Stimulated activated CD8-positive, alpha-beta memory T cell treated with anti-CD3 and anti-CD28 coated beads, Interleukin-2, amount 100 ng/mL, for 1 hour (primary cell): ENCODE data around the gene ADISSP.

Experiments
- DNase-seq, 2 donors: peaks; one replicate each; pipeline ENCODE4 v3.0.0-alpha.2; 2020; ENCODE audit warnings: low read depth in 2 of 2

ADISSP gene

DNA sequence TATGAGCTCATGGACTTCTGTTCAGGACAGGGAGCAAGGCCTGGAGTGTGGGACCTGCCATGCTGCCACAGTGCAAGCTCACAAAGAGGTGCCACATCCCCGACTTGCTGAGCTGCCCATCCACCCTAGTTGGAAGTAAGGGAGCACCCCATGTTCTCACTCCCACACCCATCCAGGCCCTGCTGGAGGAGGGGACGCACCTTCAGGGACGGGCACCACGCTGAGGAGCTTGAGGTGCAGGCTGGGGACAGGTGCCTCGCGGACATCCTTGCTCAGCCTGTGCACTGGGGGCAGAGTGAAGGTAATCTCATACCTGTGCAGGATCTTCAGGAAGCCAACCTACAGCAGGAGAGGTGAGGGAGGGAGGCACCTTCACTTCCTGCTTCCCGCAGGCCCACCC lies 12.3 kb downstream of the ADISSP start:
- DNase-seq: no peak

DNA sequence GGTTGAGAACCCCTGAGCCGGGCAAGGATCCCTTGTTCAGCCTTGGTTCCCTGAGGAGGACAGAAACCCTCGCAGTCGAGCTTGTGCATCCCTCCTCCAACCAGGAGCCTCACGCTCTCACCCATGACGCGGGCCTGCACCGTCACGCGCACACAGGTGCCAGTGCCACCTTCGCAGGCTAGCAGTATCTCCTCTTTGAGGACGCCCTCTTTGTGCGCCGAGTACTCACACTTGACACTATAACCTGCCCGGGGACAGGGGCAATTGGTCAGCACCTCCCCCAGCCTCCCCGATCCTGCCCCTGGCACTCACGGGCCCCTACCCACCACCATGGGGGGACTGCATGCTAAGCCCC lies 13.3 kb downstream of the ADISSP start:
- DNase-seq: no peak

DNA sequence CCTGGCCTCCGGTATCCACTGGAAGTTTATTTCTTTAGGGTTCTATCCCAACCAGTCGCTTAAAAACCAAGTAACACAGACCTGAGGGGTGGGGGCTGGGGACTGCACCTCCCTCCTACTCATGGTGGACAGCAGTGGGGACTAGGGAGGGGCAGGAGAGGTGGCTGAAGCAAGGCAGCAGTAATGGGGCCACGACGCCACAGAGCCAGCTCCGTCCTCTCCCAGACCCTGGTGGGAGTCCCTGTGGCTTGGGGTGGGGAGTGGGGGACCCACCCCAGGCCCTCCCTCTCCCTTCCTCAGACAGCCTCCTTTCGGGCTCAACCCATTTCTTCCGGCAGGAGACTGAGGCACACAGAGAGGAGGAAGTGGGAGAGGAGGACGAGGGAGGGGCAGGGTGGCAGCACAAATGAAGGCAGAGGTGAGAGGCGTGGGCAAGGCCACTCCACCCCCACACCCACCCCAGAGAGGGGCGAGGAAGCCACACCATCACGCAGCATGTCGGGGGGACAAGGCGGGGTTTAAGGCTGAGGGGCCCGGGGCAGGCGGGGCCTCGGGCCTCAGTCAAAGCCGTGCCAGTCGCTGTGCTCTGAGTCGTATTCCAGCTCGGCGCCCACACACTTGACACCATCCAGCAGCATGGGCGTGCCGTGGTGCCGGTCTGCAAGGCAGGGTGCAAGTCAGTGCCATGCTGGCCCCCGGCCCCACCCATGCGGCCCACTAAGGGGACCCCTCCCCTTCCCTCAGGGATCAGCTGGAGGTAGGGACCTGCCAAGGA lies 13.9 kb downstream of the ADISSP start:
- DNase-seq: no peak

DNA sequence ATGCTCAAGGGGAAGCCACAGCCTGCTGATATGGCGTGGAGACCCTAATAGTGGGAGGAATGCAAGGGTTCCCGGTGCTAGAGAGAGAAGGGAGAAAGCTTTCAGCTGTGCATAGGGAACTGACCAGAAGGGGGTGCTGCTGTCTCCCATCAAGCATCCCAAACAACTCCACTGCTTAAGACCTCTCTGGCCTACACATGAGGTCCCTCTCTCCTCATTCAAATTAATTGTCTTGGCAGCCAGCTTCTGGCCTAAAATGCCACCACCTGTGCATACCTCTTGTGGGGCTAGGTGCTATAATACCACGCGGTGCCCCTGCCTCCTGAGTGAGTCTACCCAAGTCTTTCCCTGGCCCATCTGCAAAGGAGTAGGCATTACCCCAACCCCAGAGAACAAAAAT lies 14.5 kb downstream of the ADISSP start:
- DNase-seq: peak; percentile 27 to 33

DNA sequence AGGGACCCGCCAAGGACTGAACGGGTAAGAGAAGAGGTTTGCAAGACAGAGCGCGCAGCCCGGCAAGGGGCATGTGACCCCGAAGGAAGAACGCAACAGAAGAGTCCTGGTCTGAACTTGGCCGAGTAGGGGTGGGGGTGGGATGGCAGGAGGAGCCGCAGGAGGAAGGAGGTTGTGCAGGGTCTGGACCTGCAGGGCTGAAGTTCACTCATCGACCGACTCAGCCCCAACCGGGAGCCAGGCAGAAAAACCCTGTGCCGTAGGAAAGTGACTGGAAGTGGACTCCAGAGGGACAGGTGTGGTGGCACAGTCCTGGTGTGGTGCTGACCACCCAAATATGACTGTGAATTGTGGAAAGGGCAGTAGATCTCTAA lies 15.2 kb downstream of the ADISSP start:
- DNase-seq: no peak

DNA sequence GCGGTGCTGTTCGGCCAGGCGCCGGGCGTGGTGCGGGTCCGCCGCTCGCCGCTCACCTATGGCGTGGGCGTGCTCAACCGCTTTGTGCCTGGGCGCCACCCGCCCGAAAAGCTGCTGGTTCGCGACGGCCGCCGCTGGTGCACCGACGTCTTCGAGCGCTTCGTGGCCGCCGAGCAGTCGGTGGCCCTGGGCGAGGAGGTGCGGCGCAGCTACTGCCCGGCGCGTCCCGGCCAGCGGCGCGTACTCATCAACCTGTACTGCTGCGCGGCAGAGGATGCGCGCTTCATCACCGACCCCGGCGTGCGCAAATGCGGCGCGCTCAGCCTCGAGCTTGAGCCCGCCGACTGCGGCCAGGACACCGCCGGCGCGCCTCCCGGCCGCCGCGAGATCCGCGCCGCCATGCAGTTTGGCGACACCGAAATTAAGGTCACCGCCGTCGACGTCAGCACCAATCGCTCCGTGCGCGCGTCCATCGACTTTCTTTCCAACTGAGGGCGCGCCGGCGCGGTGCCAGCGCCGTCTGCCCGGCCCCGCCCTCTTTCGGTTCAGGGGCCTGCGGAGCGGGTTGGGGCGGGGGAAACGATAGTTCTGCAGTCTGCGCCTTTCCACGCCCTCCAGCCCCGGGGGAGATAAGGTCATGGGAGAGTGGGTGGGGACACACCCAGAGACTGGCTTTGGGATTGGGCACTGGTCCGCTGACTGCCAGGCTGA lies 15.7 kb downstream of the ADISSP start:
- peak in 1 of 2 donors; percentile 18 for DNase-seq

DNA sequence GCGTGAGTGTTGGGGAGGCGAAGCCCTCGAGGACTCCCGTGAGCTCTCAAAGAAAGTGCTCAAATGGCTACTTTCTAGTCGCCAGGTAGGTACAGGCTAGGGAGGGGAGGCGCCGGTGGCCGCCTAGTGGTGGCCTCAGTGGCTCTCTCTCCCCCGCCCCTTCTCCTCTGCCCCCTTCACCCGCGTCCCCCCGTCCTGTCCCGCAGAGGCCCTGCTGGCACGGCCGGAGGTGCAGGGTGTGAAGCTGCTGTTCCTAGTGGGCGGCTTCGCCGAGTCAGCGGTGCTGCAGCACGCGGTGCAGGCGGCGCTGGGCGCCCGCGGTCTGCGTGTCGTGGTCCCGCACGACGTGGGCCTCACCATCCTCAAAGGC lies 16.3 kb downstream of the ADISSP start:
- no peak for DNase-seq

DNA sequence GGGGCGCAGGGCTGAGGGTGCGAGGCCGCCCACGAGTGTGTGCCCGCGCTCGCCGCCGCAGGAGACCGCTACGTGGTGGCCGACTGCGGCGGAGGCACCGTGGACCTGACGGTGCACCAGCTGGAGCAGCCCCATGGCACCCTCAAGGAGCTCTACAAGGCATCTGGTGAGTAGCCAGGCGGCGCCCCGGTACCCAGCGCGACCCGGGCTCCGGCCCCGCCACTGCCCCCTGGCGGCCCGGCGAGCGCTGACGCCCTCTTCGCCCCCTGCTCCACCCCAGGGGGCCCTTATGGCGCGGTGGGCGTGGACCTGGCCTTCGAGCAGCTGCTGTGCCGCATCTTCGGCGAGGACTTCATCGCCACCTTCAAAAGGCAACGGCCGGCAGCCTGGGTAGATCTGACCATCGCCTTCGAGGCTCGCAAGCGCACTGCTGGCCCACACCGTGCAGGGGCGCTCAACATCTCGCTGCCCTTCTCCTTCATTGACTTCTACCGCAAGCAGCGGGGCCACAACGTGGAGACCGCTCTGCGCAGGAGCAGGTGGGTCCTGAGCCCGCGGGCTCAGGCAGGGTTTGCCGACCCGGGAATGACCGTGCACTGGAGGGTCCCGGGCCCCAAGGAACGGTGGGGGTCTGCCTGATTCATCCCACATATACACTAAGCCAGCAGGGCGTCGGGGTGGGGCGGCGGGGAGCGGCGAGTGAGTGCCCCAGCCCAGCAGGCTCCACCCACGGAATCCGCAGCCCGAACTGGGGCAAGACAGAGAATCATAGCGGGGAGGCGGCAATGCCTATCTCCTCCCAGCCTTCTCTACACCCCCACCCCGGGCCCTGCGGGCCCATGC lies 17.6 kb downstream of the ADISSP start:
- DNase-seq: no peak

DNA sequence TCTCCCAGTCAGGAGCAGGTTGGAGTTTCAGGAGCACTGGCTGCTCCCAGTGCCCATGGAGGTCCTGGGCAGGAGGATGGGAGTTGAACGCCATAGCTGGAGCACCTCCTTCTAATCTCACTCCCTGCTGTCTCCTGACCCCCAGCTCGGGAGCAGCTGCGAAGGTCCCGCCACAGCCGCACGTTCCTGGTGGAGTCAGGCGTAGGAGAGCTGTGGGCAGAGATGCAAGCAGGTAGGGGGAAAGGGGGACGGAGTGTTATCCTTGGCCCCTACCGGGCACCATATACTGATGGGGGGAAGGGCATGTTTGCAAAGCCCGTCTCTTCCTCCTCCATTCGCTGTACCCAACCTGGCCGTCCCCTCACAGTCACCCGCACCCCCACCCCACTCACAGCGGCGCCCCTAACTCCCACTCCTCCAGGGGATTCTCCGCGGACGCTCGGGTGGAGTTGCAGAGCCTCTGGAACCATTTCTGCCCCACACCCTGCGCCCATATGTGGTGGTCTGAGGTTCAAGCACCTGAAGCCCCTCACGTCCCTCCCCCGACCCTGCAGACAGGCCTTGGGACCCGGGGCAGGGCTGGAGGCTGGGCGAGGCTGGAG lies 18.4 kb downstream of the ADISSP start:
- no peak for DNase-seq

DNA sequence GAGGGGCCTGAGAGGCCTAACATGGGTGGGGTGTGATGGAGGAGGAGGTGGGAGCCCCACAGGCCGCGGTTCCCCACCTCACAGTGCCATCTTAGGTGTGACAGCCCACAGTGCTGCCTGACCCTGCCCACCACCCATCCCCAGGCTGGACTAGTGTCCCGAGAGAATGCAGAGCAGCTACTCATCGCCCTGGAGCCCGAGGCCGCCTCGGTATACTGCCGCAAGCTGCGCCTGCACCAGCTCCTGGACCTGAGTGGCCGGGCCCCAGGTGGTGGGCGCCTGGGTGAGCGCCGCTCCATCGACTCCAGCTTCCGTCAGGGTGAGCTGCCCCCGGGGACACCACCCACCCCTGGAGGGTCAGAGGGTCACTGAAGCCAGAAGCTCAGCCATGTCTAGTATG lies 19.5 kb downstream of the ADISSP start:
- DNase-seq: no peak

DNA sequence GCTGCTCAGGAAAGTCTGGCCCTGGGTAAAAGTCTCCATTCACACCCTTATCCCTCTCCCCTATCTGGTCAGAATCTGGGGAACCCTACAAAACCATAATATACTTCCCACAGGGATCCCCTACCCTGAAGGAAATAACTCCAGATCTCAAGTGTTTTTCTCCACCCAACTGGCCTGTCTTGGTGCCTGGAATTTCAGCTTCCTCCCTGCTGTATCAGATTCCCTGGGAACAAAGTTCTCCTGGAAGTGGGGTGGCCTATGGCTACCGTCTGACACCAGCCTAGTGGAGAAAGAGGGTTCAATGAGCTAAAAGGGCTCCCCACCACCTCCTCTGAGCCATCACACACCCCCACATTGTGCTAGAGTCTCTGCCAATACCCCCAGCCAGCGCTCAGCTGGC lies 20.1 kb downstream of the ADISSP start:
- no peak for DNase-seq

DNA sequence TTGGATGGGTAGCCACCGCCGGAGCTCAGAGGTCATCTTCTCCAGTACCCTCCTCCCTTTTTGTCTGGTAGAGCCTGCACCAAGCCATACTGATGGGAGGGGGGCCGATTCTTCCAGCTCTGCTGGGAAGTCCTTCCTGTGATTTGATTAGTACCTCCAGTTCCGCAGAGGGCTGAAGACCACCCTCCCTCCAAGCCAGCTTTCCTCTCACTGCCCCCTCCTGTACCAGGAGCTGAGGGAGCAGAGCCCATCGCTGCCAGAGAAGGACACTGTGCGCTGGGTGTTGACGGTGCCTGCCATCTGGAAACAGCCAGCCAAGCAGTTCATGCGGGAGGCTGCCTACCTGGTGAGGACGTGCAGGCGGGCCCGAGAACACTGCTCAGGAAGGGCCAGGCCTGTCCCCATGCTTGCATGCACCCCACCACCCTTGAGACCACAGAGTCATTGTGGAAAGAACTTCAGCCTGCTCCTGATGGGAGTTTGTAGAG lies 21.8 kb downstream of the ADISSP start:
- DNase-seq: no peak

DNA sequence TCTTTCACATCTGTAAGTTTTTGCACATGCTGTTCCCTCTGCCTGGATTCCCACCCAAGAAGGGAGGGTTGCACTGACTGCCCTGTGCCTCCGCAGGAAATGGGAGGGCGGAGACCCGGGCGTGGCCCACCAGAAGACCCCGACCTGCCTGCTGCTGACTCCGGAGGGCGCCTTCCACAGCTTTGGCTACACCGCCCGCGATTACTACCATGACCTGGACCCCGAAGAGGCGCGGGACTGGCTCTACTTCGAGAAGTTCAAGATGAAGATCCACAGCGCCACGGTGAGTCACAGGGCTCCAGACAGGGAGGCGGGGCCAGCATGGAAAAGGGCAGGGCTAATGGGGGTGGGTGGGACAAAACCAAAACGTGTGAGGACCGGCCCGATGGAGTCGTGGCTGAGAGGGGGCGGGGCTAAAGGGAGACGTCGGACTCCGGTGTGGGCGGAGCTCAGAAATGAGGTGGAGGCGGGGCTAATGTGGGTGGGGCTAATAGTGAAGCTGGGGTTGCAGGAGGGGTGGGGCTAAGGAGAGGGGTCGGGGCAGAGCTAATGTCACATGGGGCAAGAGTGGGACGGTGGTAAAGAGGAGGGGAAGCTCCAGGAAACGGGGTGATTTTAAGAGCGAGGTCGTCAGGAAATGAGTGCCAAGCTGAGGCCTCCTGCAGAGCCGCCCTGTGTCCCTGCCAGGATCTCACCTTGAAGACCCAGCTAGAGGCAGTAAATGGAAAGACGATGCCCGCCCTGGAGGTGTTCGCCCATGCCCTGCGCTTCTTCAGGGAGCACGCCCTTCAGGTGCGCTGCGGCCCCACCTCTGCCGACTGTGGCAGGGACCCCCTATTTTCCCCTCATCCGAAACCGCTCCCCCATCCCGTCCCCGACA lies 22.5 kb downstream of the ADISSP start:
- DNase-seq: peak in 1 of 2 donors; percentile 50

DNA sequence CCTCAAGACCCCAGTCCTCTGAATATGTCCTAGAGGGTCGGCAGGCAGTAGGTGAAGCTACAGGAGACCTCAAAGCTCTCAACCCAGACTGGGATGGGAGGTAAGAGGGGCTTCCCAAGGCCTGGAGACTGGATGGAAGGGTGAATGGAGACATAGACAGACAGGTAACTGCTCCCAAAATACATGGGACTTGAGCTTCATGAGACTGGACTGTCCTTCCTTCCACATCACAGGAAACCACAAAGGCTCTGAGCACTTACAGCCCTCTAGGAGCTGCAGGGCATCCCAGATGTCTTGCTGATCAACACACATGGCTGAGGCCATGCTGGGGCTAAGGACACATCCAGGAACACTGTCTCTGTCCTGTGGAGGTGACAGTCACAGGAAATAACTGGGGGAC lies 23.5 kb downstream of the ADISSP start:
- no peak for DNase-seq

DNA sequence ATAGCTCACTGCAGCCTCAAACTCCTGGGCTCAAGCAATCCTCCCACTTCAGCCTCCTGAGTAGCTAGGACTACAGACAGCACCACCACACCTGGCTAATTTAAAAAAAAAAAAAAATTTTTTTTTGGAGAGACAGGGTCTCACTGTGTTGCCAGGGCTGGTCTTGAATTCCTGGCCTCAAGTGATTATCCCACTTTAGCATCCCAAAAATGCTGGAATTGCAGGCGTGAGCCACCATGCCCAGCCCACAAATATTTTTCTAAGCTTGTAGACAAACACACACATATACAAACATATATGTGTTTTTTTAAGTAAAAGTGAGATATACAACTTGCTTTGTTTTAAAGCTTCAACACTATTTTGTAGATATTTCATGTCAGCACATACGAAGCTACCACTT lies 24.3 kb downstream of the ADISSP start:
- DNase-seq: no peak

DNA sequence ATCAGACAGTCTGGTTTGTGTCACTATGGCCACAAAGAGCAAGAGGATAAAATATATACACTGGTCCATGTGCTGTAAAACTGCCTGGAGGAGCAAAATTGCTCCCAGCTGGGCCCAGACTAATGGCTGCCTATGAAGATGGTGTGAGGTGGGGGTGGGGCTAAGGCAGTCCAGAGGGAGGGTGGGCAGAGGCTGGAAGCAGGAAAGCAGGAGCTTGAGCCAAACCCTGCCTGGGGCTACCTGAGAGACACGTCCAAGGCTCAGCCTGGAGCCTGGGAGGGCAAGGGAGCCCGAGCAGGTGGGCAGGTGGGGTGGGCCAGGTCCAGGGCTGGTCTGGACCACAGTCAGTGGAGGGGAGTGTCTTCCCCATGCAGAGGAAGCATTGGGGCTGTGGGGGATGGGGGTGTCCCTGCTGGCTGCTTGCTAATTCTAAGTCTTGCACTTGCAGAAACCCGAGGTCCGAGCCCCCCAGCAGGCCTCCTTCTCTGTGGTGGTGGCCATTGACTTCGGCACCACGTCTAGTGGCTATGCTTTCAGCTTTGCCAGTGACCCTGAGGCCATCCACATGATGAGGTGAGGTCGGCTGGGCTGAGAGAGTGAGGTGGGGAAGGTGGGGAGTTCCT lies 25.6 kb downstream of the ADISSP start:
- no peak for DNase-seq

DNA sequence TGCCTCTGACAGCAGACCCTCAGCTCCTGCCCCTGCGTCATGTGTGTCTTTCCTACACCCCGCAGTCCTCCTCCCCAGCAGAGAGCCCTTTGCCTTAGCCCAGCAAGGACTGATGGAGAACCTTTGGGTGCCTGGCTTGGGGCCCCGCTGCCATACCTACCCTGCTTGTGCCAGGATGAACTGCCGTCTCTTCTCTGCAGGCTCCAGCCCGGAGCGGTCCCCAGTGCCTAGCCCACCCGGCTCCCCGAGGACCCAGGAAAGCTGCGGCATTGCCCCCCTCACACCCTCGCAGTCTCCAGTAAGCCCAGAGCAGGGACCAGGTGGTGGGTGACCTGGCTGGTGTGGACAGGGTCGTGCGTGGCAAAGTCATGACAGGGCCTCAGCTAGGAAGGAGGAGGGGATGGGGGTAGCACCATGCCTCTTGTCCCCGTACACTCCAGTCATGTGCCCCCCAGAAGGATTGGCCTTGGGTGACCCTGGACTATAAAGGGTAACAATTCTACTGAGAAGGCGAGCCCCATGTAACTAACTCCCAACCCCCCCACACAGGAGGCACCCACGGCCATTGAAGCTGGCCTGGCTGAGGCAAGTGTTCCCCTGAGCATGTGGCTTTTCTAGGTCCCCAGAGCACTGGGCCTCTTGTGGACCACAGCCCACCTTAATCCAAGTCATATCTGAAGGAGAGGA lies 26.8 kb downstream of the ADISSP start:
- DNase-seq: no peak

DNA sequence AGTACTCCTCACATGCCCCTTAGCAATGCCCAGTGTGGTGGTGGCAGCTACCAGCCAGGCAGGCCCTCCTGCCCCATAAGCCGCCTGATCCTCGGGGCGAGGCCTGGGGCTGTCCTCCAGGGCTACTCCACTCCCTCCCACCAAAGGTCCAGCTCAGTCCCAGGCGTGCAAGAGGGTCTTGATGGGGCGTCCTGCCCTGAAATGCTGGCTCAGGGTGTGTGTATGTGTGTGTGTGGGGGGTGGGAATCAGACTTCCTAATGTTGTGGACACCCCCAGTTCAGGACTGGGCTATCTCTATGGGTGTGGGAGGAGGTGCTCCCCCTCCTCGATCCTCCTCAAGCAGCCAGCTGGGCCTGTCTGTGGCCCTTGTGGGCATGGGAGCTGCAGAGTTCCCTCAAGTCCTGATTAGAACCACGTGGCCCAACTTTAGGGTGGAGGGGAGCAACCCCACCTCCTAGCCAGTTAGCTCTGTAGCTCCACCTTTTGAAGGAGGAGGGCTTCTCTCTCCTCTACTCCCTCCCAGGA lies 27.6 kb downstream of the ADISSP start:
- DNase-seq: no peak

DNA sequence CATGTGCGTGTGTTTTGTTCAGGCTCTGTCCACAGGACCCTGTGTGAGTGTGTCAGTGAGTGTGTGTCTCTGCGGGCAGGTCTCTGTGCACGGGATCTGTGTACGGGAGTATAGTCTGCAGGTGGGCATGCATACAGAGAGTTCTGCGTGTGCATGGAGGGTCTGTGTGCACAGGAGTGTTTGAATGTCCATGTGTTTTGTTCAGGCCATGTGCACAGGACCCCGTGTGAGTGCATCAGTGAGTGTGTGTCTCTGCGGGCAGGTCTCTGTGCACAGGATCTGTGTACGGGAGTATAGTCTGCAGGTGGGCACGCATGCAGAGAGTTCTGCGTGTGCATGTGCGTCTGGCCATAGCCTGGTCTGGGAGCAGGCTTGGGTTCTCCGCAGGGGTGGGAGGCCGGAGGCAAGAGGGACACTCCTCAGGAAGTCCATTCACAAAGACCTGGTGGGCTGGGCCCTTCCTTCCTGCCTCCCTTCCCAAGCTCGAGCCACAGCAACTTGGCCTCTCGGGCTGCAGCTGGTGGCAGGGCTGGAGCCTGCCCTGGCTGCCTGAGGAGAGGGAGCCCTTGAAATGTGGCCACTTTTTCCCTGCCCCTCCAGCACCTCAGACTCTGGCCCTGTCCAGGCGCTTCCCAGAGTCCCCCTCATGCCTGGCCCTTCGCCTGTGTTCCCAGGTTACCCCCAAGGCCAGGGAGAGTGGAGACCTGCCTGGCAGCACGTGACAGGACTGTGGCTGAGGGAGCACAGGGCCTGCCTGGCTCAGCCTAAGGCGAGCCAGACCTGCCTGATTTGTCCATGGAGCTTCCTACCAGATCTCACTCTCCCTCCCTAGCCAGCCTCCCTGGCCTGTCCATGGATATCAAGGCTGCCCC lies 28.3 kb downstream of the ADISSP start:
- DNase-seq: no peak
